ENCODE results near the gene VPS16.

VPS16 gene

GRCh38 chr20:2816583-2817340, 23.8 kb upstream of the VPS16 start:
- H3K9me3 ChIP-seq: no peaks in the 10 kb centered on the region
- no peak overlapping the region for H3K27ac ChIP-seq
- no peak for TF ChIP-seq CTCF (IDR thresholded peaks at IDR 0.05)
- H3K4me3 ChIP-seq (ENCODE audit: low read depth in 1 of 2, low read length in 1 of 2): no peak overlapping the region
- H3K27me3 ChIP-seq: peaks cover 50% of the 10 kb centered on the region
- H3K4me1 ChIP-seq (ENCODE audit: control insufficient read depth in 1 of 2, insufficient read depth in 1 of 2, low read depth in 1 of 2, low read length in 1 of 2): no peaks in the 10 kb centered on the region
- H3K36me3 ChIP-seq: no peaks in the 10 kb centered on the region

- Histone ChIP-seq H3K27me3 (peaks cover 50% of the 10 kb centered on the region), H3K27ac (no peak overlapping the region)
- TF ChIP-seq CTCF (IDR thresholded peaks at IDR 0.05): no peak
These were observed 23.2 kb upstream of the VPS16 start for GRCh38 chr20:2817341-2817726.

GRCh38 chr20:2817891-2818595, 22.5 kb upstream of the VPS16 start:
- Histone ChIP-seq H3K27me3 (peaks cover 47% of the 10 kb centered on the region), H3K4me3 (ENCODE audit: low read depth in 1 of 2, low read length in 1 of 2) (no peak overlapping the region), H3K27ac (no peak overlapping the region), H3K36me3 (no peaks in the 10 kb centered on the region), H3K9me3 (no peaks in the 10 kb centered on the region), H3K4me1 (ENCODE audit: control insufficient read depth in 1 of 2, insufficient read depth in 1 of 2, low read depth in 1 of 2, low read length in 1 of 2) (no peaks in the 10 kb centered on the region)
- TF ChIP-seq CTCF (IDR thresholded peaks at IDR 0.05): no peak

More at GRCh38 chr20:2817341-2817726, 23.2 kb upstream of the VPS16 start:
- no peaks in the 10 kb centered on the region for H3K9me3 ChIP-seq
- H3K36me3 ChIP-seq: no peaks in the 10 kb centered on the region
- H3K4me3 ChIP-seq (ENCODE audit: low read depth in 1 of 2, low read length in 1 of 2): no peak overlapping the region
- no peaks in the 10 kb centered on the region for H3K4me1 ChIP-seq (ENCODE audit: control insufficient read depth in 1 of 2, insufficient read depth in 1 of 2, low read depth in 1 of 2, low read length in 1 of 2)

DNA sequence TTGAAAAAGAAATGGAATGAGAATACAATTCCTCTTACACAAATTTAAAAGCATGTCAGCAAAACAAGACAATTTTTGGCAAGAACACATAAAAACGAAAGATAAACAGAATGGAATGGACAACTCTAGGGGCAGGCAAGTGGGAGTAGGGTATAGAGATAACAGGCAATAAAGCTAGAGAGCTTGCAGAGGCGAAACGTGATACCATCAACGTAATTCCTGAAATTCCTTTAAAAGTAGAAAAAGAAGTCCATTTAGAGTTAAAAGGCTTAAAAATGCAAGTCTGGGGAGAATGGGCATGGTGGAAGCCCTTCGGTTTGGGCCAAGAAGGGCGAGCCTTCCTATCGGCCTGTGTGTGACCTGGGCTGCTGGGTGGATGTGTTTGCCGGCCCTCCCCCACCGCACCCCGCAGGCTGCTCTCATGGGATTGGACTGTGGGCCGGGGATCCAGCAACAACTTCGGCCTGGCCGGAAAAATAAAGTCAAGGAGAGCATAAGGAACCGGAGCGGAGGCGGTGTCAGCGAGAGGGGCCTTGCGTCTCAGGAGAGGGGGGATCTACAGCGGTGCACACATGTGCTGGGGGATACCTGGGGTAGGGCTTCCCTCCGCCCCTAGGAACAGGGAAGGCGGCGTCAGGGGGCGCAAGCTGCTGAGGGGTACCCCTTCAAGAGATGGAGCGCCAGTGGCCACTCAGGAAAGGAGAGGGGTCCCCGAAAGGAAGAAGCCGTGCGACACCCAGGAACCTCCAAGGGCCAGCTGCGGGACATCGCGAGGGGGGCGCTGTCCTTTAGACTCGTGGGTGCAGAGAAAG, 20.3 kb upstream of the VPS16 start:
- Histone ChIP-seq H3K27ac (no peak overlapping the region), H3K4me3 (ENCODE audit: low read depth in 1 of 2, low read length in 1 of 2) (no peak overlapping the region), H3K9me3 (no peaks in the 10 kb centered on the region), H3K27me3 (peaks cover 40% of the 10 kb centered on the region), H3K36me3 (no peaks in the 10 kb centered on the region), H3K4me1 (ENCODE audit: control insufficient read depth in 1 of 2, insufficient read depth in 1 of 2, low read depth in 1 of 2, low read length in 1 of 2) (no peaks in the 10 kb centered on the region)
- no peak for TF ChIP-seq CTCF (IDR thresholded peaks at IDR 0.05)

GRCh38 chr20:2820896-2821869, 19.4 kb upstream of the VPS16 start:
- no peak for TF ChIP-seq CTCF (IDR thresholded peaks at IDR 0.05)
- H3K4me3 ChIP-seq (ENCODE audit: low read depth in 1 of 2, low read length in 1 of 2): no peak overlapping the region
- H3K36me3 ChIP-seq: no peaks in the 10 kb centered on the region
- no peaks in the 10 kb centered on the region for H3K9me3 ChIP-seq
- H3K27me3 ChIP-seq: peaks cover 47% of the 10 kb centered on the region
- H3K4me1 ChIP-seq (ENCODE audit: control insufficient read depth in 1 of 2, insufficient read depth in 1 of 2, low read depth in 1 of 2, low read length in 1 of 2): no peaks in the 10 kb centered on the region
- no peak overlapping the region for H3K27ac ChIP-seq

Data from neutrophil (primary cell).